Activated CD4-positive, alpha-beta T cell treated with anti-CD3 and anti-CD28 coated beads for 4 hours (primary cell): ENCODE data around the gene CIITA.

ENCODE experiments used
- DNase-seq, 2 donors: peaks; one replicate each; pipeline ENCODE4 v3.0.0-alpha.2; 2020

Gene CIITA

DNA sequence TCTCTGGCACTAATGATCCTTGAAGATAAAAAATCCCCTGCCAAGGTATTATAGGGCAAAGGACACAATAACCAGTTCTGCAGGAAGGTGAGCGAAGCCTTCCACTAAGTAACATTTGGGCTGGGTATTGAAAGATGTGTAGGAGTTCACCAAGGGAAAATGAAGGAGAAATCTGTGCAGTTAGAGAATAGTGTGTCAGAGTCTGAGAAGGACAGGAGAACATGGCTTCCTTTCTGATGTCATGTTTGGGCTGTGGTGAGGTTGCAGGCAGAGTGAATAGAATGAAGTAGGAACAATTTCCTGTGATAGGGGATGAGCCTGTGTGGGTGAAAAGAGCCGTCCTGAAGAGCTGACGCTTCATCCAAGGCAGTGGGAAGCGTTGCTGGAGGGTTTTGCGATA, 24.1 kb upstream of the CIITA start:
- no peak for DNase-seq

DNA sequence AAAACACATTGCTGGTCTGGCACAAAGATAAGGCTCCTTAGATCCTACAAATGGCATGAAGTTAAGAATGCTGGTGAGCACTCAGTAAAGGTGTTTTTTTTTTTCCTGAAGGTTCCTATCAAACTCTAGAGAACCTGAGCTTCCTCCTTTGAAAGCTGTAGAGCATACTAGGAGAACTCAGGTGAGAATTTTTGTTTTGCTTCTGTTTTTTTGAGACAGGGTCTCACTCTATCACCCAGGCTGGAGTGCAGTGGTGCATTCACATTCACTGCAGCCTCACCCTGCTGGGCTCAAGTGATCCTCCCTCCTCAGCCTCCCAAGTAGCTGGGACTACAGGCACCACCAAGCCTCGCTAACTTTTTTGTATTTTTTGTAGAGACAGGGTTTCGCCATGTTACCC, 21.0 kb upstream of the CIITA start:
- DNase-seq: no peak

DNA sequence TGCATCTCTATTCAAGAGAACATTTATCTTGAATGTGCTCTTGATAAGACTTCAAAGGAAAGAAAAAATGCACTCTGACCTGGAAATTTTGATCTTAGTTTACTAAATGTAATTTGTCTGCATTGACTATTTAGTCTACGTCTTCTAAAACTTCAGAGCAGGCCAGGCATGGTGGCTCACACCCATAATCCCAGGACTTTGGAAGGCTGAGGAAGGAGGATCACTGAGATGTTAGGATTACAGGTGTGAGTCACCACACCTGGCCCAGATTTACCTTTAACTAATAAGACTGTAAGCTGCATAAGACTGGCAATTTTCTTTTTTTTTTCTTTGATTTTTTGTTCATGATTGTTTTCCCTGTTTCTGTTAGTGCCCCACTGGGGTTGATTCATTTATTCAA, 18.8 kb upstream of the CIITA start:
- DNase-seq: no peak

DNA sequence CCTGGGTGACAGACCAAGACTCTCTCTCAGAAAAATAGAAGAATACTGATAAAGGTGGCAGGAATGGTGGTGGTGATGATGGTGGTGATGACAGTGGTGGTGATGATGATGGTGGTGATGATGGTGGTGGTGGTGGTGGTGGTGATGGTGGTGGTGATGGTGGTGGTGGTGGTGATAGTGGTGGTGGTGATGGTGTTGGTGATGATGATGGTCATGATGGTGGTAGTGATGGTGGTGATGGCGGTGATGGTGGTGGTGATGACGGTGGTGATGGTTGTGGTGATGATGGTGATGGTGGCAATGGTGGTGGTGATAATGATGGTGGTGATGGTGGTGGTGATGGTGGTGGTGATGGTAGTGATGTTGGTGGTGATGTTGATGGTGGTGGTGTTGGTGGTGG, 18.0 kb upstream of the CIITA start:
- DNase-seq: no peak

DNA sequence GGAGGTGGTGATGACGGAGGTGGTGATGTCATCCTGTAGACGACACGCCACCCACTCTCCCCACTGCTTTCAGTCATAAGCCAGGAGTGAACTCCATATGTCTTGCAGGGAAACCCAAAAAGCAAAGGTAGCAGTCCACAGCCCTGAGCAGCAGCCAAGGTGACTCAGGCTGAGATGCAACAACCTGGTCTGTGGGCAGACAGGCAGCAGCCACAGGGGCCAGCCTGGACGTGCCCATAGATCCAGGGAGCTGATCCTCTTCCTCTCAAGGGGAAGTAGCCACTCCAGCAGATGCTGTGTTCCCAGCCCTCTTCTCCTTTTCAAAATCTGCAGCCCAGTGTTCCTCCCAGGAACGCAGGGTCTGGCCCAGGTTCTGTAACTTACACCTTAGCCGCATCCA, 17.3 kb upstream of the CIITA start:
- DNase-seq: no peak

DNA sequence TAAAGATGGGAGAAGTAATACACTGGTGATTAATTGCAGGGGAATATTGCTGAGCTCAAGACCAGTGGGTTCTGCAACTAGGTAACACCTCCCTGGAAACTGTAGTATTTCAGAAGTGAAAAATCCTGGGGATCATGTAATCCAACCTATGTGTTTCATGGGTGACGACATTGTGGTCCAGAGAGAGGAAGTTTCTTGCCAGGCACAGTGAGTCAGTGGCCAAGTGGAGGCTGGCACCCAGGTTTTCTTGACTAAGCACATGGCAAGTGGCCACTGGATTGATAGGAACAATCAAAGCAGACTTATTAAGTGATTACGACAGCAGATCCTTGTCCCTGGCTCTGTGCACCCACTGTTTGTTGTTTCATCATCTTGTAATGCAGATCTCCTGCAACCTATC, 14.6 kb upstream of the CIITA start:
- no peak for DNase-seq

DNA sequence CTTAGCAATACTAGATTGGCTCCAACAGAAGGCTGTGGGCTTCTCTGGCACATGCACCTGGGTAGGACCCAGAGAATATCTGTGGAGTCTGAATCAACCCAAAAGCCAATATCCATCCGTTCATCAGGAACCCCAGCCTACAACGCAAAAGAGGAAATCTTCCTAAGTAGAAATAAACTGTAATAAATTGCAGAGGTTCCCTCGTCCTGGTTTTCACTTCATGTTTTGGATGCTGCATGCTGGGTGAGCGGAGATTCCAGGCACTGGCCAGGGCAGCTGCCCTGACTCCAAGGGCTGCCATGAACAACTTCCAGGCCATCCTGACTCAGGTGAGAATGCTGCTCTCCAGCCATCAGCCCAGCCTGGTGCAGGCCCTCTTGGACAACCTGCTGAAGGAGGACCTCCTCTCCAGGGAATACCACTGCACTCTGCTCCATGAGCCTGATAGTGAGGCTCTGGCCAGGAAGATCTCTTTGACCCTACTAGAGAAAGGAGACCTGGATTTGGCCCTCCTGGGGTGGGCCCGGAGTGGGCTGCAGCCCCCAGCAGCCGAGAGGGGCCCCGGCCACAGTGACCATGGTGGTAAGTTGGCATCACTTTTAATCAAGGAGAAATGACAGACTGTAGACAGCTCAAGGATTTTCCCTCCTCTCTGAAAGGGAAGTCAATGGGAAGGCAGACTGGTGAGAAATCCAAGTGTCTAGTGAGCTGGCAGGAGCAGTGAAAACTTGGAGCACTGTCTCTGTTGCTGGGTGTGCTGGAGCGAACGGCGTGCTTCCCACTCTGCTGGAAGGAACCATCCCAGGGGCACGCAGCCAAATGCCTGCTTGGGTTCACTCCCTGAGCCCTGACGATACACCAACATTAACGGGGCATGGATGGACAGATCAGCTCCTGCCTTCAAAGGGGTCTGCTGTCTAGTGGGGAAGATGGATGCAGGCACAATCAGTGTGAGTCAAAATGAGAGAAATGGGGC, 10.7 kb upstream of the CIITA start:
- DNase-seq: no peak

DNA sequence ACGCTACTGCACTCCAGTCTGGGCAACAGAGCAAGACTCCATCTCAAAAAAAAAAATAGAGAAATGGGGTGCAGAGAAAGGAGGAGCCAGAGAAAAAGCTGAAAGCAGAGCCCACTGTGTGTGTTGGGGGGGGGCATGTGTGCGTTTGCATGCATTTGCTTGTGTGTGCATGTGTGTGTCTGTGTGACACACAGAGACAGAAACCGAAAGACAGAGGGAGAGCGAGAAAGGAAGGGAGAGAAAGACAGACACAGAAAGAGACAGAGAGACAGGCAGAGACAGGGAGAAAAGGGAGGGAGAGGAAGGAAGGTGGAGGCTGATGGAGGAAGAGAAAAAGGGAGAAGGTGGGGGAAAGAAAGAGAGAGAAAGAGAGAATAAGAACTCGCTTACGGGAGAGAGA, 9.8 kb upstream of the CIITA start:
- no peak for DNase-seq

DNA sequence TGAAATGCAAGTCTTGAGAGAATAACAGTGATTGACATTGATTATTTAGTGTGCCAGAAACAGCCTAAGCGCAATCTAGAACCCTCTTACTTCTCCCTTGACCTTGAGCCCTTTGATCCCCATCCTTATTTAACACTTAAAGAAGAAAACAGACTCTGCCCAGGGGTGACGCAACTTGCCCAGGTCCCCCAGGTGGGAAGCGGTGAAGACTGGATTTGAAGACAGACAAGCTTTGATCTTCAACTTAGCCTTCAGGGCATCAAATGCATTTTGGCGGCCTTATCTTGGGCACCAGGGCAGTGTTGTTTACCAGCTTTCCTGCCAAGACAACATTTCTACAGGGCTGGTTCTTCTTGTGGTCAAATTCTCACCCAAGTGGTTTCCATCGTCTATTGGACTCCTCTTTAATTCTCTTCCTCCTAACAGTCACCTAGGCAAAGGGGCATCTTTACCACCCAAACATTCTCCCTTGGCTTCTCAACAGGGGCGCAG, 8.9 kb upstream of the CIITA start:
- no peak for DNase-seq

DNA sequence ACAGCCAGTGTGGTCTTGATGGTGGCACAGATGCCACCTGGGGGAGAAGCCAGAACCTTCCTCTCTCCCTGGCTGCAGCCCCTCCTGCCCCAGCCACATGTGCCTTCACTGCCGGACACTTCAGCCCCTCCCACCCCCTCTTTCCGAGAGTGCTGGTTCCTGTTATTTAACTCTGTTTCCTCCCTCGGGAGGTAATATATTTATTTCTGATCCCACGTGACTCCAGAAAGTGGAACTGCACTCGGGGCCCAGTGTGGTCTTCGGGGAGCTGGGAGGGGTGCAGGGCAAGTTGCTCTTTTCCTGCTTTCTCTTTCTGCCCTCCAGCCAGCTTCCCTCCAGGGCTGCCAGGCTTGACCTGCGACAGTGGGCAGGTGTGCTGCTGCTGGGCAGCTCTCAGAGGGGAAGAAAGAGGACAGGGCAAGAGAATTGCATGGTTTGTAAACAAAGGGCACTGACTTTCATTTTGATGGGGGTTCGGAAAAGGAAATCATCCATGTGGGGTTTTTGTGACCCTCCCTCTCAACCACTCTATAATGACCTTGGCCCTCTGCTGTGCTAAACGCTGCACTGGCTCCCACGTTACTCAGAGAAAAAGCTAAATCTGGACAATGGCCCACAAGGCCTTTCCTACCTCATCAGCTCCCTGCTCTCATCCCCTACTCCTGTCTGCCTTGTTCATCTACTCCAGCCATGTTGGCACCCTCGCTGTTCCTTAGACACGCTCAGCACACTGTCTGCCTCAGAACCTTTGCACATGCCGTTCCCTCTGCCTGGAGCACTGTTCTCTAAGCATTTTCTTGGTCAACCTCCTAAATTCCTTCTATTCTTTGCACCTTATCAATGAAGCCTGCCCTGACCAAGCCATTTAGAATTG, 8.2 kb upstream of the CIITA start:
- DNase-seq: no peak

DNA sequence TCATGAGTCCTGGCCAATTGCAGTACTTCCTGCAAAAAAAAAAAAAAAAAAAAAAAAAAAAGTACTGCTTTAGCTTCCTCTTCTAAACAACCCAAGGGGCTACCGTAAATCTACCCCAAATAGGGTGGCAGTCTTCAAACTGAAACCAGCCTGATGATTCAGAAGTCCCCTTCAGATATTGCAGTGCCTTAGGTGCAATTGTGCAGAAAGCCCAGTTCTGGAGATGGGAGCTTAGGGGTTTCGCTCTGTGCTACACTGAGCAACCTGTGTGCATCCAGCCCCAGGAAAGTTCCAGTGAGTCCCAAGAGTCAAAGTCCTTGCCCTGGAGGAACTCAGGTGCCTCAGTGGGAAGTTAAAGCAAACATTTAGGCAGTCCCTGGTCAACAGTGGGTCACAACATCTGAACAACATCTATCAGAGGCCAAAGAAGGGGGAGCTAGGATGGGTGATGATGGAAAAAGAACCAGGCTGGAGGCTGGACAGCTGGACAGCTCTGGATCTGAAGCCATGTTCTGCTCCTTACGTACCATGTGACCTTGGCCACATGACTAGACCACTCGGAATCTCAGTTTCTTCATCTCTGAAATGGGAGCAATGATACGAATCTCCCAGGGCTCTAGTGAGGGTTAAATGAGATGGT, 6.7 kb upstream of the CIITA start:
- no peak for DNase-seq

DNA sequence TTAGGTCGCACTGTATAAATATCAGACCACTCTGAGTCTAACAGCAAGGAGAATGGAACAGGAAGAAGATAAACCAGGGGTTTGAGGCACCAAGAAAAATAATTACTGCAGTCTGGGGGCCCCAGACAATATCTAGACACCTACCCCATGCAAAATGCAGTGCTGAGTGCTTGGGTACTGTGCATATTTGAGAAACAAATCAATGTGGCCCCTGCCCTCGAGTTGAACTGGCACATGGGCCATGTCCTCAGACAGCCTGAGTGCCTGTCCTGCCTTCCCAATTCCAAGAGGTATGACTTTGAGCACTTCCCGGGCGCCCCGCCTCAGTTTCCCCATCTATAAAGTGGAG, 6.2 kb upstream of the CIITA start:
- DNase-seq: no peak

DNA sequence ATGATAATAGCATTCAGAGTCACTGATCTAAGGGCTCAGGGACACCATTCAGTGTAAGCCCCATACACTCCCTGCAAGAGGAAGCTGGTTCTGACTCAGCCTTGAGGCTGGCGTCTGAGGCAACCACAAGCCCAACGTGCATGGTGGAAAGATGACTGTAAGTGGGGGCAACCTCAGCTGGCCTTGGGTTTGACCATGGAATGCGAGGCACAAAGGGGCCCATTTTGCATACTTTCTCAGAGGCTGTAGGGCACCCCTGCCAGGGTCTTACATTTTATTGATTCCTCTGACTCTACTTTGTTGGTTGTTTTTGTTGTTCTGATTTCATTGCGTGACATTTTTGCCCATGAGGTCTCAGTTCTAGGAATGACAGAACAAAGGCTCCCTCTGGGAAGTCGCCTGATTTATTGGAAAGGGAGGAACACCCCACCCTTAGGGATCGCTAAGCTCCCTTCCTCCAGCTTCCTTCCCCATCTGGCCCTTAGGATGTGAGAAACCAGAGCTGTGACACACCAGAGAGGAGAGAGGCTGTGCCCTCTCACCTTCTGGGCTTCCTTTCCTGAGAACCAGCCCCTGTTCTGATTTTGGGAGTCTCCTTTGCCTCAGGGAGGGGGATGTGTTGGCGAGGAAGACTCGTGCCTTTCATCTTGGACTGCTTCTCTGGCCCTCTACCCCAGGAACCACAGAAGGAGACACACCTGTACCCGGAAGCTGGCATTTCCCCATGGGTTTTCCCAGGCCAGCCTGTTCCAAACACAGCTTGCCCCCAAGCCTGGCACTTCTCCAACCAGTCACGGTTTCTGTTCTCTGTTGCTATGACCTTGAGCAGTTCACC, 5.6 kb upstream of the CIITA start:
- DNase-seq: peak; percentile 18 to 22

DNA sequence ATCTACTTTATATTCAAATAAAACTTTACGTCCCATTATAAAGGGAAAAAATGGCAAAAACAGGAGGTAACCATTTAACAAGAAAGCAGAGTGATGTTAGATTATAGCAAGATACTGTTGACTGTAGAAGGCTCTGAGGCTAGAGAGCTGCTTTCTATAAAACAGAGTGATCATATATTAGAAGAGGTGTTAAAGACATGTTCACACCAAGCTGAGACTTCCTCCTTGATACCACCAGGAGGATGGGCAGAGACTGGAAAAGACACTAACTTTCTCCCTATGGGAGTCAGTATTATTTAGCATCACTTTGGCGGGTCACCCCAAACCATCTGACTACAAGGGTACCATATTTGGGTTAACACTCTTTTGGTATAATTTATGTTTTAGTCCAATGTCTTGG, 687 bp upstream of the CIITA start:
- DNase-seq: no peak

DNA sequence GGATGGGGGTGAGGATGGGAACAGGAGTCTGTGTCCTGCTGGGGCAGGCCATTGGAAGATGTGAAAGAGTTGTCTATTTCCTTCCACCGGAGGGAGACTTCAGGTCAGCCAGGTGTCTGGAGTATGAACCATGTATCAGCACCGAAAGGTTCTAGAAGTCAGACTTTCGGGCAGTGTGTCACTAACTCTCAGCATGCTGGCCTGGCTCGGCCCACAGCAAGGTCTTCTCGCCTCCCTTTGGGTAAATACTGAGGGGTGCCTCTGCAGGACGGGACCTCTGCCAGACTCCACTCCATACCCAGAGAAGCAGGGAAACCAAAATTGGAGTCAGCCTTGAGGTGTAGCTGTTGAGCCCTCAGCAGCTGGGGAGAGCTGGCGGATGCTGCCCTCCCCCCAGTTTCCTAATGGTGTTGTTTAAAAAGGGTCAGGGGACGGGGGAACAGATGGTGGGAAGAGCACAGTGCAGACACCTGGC, 507 bp downstream of the CIITA start:
- no peak for DNase-seq

DNA sequence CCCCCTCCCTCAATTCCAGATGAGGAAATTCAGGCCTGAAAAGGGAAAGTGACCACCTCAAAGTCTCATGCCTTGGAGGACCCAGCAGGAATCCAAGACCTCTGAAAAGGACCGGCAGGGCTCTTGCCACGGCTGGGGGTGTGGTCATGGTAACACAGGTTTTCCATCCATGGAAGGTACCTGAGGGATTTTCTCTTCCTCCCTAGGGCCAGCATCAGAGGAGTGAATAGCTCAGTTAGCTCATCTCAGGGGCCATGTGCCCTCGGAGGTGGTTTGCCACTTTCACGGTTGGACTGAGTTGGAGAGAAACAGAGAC, 1.3 kb downstream of the CIITA start:
- no peak for DNase-seq

DNA sequence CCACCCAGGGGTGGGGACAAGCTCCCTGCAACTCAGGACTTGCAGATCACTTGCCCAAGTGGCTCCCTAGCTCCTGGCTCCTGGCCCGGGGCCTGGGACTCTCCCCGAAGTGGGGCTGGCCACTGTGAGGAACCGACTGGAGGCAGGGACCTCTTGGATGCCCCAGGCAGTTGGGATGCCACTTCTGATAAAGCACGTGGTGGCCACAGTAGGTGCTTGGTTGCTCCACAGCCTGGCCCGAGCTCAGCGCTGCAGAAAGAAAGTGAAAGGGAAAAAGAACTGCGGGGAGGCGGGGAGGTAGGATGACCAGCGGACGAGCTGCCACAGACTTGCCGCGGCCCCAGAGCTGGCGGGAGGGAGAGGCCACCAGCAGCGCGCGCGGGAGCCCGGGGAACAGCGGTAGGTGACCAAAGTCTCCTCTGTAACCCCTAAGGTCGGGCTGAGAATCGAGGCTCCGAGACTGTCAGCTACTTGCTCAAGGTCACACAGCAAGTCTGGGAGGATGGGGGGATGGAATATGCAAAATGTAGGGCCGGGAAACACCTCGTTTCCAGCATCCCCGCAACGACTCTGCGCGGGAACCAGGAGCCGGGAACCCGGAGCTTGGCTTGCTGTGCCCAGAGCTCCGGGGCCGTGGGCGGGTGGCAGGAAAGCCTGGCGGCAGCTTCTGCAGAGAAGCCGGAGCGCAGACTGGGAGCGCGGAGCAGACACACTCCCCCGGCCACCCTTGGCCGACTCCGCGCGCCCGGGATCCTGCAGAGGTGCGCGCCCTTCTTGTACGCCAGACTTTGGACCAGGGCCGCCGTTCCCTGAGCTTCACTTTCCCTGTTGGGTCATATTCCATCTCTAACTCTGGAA, 1.9 kb downstream of the CIITA start:
- DNase-seq: peak in 1 of 2 donors; percentile 13

DNA sequence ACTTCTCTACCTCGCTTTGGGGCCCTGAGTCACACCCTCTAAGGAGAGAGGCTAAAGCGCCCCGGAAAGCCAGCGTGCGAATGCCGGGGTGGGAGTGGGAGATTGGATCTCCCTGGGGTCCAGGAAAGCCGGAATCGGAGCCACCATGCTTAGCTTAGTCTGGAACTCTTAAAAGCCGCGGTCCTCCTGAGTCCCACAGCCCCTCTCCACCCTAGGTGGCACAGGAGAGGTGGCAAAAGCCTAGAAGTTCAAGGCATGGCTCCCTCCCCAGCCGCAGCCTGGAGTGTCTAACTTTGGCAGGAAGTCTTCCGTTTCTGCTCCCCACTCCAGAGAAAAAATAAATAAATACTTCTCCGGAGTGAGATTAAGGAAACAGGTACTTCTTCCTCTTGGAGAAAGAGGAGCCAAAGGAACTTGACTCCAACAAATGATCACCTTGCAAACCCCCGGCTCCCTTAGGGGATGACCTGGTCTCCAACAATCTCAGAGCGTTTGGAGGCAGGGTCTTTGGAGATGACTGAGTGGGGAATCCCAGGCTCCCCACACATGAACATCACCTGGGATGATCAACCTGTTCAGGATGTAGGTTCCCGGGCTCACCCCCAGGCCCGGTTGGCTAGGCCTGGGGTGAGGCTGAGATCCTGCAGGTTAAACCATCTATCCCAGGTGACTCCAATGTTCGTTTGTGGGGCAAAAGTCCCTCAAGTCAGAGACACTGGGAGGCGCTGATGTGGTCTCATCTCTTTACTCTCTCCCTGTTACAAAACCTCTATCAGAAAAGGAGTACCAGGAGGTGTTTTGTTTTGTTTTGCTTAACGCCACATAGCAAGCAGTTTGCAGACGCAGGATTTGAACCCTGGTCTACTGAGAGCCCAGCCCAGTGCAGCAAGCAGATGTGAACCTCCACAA, 2.9 kb downstream of the CIITA start:
- no peak for DNase-seq

DNA sequence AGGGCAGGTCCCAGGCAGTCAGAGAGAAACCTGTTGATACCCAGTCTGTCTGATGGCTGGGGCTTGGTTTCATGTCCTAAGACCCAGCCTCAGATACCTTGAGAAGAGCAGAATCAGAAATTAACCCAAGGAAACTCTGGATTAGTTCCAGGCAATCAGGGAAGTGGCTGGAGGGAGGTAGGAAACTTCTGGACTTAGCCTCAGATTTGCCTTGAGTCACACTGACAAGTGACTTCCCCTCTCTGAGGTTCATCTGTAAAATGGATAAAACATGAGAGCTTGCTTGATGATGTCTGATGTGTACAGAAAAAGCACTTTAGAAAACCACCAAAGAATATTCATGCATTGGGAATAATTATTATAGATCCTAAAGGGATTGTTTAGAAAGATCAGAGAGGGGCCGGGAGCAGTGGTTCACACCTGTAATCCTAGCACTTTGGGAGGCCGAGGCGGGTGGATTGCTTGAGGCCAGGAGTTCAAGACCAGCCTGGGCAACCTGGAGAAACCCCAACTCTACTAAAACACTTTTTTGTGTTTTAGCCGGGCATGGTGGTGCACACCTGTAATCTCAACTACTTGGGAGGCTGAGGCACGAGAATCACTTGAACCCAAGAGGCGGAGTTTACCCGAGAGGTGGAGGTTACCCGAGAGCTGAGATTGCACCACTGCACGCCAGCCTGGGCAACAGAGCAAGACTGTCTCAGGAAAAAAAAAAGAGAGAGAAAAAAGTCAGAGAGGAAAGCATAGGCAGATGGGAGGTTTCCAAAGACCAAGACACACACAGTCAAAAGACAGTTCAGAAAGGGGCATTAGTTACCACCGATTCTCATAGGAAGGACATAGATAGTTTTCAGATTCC, 3.8 kb downstream of the CIITA start:
- DNase-seq: no peak
